ENCODE data around the gene INPP5J. TPM values are rescaled to one million over a fixed set of nuclear protein-coding genes. Genes with fewer than 3 reads are reported as not detected.
"Not testable (repeated sequence)": the region's sequence is repeated elsewhere in the genome, so short reads cannot be mapped to it uniquely, and the experiment has no call there.

The INPP5J gene
- total and polyA plus RNA-seq, 4 donors = 1.2 to 6.5 (median 2.1) TPM

DNA sequence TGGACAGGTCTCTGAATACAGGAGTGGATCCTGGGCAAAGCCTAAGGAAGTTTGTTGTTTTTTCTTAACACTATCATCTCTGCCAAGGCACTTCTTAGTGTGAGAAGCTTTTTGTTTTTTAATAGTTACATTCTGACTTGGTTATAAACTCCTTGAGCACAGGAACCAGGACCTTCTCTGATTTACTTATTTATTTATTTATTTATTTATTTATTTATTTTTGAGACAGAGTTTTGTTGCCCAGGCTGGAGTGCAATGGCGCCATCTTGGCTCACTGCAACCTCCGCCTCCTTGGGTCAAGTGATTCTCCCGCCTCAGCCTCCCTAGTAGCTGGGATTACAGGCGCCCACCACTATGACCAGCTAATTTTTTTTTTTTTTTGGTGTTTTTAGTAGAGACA, 48.2 kb downstream of the INPP5J start:
- H3K4me1 ChIP-seq (ENCODE audit: control insufficient read depth in 5 of 5, insufficient read depth in 5 of 5, low read length in 5 of 5) = peaks cover 0 to 19% (median 4%) of the 10 kb centered on the region in 5 donors
- H3K9ac ChIP-seq (ENCODE audit: insufficient read depth in 1 of 2, low read length in 2 of 2) = no peak overlapping the region
- no peaks in the 10 kb centered on the region for H3K9me3 ChIP-seq (ENCODE audit: control insufficient read depth in 4 of 4, insufficient read depth in 3 of 4, low read length in 3 of 4)
- H3K27me3 ChIP-seq (ENCODE audit: control insufficient read depth in 3 of 3, insufficient read depth in 3 of 3, low read length in 2 of 3) = no peaks in the 10 kb centered on the region
- WGBS, 2 donors = 98 to 99% methylated on average over 4 of the region's 4 CpGs
- DNase-seq (no peak), ATAC-seq (ENCODE audit: insufficient read depth, low FRiP score) (no peak)
- H3K27ac ChIP-seq (ENCODE audit: low read depth in 1 of 2, low read length in 1 of 2) = no peak overlapping the region
- H3K36me3 ChIP-seq (ENCODE audit: control insufficient read depth in 4 of 4, insufficient read depth in 4 of 4, low read length in 4 of 4) = peaks cover 0 to 5% (median 2%) of the 10 kb centered on the region in 4 donors
- TF ChIP-seq CTCF (IDR thresholded peaks at IDR 0.05; ENCODE audit: control extremely low read depth, extremely low read depth) = no peak
- no peak overlapping the region for H3K4me3 ChIP-seq

GRCh38 chr22:31171734-31172133, 49.0 kb downstream of the INPP5J start:
- H3K9ac ChIP-seq (ENCODE audit: insufficient read depth in 1 of 2, low read length in 2 of 2); ATAC-seq (ENCODE audit: insufficient read depth, low FRiP score); H3K36me3 ChIP-seq (ENCODE audit: control insufficient read depth in 4 of 4, insufficient read depth in 4 of 4, low read length in 4 of 4); H3K9me3 ChIP-seq (ENCODE audit: control insufficient read depth in 4 of 4, insufficient read depth in 3 of 4, low read length in 3 of 4); H3K27me3 ChIP-seq (ENCODE audit: control insufficient read depth in 3 of 3, insufficient read depth in 3 of 3, low read length in 2 of 3); DNase-seq; H3K4me3 ChIP-seq; H3K27ac ChIP-seq (ENCODE audit: low read depth in 1 of 2, low read length in 1 of 2): not testable (repeated sequence)
- H3K4me1 ChIP-seq (ENCODE audit: control insufficient read depth in 5 of 5, insufficient read depth in 5 of 5, low read length in 5 of 5) = peaks cover 0 to 19% (median 4%) of the 10 kb centered on the region in 5 donors
- 73 to 81% methylated on average over 7 to 9 of the region's 9 CpGs for WGBS, 2 donors

DNA sequence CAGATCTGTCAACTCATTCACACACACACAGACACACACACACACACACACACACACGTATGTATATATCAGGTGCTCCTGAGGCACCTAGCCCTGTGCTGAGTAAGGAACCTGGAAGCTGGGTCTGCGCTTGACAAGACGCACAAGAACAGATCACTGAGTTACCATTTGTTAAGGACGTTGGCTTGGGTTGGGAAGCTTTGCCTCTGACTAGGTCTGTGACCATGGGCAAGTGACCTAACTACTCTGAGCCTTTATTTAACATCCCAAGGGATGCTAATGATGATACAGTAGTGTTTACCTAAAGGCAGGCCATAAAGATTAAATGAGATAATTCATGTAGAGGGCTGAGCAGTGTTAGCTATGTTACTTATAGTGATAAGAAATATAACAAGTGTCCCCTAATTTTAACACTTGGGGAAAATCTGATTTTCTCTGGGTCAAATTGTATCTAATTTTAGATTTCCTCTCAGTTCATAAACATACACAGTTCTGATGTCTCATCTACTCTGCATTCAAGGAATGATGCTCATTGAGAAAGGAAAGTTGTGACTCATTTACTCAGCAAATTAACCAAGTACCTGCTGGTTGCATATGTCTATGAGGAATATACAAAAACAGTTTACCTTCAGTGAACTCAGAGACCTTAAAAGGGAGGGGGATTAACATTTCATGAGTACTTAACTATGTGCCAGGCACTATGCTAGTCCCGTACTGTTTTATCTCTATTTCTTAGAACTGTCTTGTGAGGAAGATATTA, 50.8 kb downstream of the INPP5J start:
- no peak for ATAC-seq (ENCODE audit: insufficient read depth, low FRiP score)
- peak overlapping the region; percentile 72 to 84 for H3K27ac ChIP-seq (ENCODE audit: low read depth in 1 of 2, low read length in 1 of 2)

More for the DNA sequence above, 50.8 kb downstream of the INPP5J start:
- no peak for TF ChIP-seq CTCF (IDR thresholded peaks at IDR 0.05; ENCODE audit: control extremely low read depth, extremely low read depth)
- Histone ChIP-seq H3K9ac (ENCODE audit: insufficient read depth in 1 of 2, low read length in 2 of 2) (no peak overlapping the region), H3K36me3 (ENCODE audit: control insufficient read depth in 4 of 4, insufficient read depth in 4 of 4, low read length in 4 of 4) (peaks cover 0 to 7% (median 2%) of the 10 kb centered on the region in 4 donors), H3K9me3 (ENCODE audit: control insufficient read depth in 4 of 4, insufficient read depth in 3 of 4, low read length in 3 of 4) (no peaks in the 10 kb centered on the region), H3K27me3 (ENCODE audit: control insufficient read depth in 3 of 3, insufficient read depth in 3 of 3, low read length in 2 of 3) (no peaks in the 10 kb centered on the region), H3K4me3 (no peak overlapping the region), H3K4me1 (ENCODE audit: control insufficient read depth in 5 of 5, insufficient read depth in 5 of 5, low read length in 5 of 5) (peaks cover 0 to 17% (median under 1%) of the 10 kb centered on the region in 5 donors)
- no peak for DNase-seq
- WGBS, 2 donors = 79 to 80% methylated on average over 5 of the region's 5 CpGs

All from lung (tissue), 12 donors.